ENCODE results near the gene FOXA1. TPM values are rescaled to one million over a fixed set of nuclear protein-coding genes. Genes with fewer than 3 reads are reported as not detected.

The FOXA1 gene
- total RNA-seq, 4 donors from 2014 or later = 7.4 to 24.6 (median 21.4) TPM

DNA sequence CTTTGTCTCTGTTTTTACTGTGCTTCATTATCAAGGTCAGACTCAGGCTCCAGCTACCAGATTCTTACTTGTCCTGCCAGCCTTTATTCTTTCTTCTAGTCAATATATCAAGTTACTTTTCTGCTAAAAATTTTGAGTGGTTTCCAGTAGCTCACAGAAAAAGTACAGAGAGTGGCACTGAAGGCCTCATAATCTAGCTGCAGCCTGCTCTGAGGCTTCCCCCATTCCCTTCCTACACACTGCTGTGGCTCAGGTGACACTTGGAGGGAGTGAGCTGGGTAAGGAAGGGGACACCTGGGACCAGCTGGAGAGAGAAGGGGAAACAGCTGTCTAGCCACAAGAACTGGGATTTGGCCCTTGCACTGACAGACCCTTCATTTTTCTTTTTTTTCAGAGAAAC is 25.8 kb upstream of the FOXA1 start:
- no peak for DNase-seq
- H3K9me3 ChIP-seq = peaks cover 0 to 4% (median 0%) of the 10 kb centered on the region in 4 donors
- no peak for TF ChIP-seq CTCF (IDR thresholded peaks at IDR 0.05)
- no peak for TF ChIP-seq POLR2A (IDR thresholded peaks at IDR 0.05)
- no peak overlapping the region for H3K4me3 ChIP-seq
- no peak overlapping the region for H3K27ac ChIP-seq
- H3K27me3 ChIP-seq = no peaks in the 10 kb centered on the region
- H3K36me3 ChIP-seq = no peaks in the 10 kb centered on the region
- H3K4me1 ChIP-seq = no peaks in the 10 kb centered on the region

DNA sequence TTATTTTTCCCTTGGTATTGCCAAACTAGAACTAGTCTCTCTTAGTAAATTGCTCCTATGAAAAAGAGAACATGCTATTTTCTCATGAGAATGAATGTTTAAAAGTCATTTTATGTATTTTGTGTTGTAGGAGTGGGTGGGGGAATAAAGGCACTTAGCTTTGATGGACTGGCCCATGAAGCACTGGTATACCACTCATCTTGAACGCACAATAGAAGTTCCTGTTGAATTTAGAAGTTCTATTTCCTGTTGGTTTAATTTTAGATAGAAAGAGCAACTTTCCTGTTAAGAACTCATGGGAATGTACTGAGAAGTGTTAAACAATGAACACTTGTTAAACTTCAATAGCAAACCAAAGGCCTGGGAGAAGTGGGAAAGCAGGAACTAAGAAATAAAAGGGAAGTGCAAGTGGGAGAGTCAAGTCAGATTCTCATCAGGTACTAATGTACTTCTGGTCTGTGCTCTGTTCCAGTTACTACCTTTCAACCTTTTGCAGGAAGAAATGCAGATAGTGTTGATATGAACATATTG is 23.5 kb upstream of the FOXA1 start:
- H3K4me1 ChIP-seq = no peaks in the 10 kb centered on the region
- no peaks in the 10 kb centered on the region for H3K27me3 ChIP-seq
- no peak for DNase-seq
- peaks cover 0 to 13% (median 0%) of the 10 kb centered on the region in 4 donors for H3K9me3 ChIP-seq
- no peak overlapping the region for H3K27ac ChIP-seq
- TF ChIP-seq POLR2A (IDR thresholded peaks at IDR 0.05) (no peak), CTCF (IDR thresholded peaks at IDR 0.05) (no peak)
- H3K4me3 ChIP-seq = no peak overlapping the region
- no peaks in the 10 kb centered on the region for H3K36me3 ChIP-seq

DNA sequence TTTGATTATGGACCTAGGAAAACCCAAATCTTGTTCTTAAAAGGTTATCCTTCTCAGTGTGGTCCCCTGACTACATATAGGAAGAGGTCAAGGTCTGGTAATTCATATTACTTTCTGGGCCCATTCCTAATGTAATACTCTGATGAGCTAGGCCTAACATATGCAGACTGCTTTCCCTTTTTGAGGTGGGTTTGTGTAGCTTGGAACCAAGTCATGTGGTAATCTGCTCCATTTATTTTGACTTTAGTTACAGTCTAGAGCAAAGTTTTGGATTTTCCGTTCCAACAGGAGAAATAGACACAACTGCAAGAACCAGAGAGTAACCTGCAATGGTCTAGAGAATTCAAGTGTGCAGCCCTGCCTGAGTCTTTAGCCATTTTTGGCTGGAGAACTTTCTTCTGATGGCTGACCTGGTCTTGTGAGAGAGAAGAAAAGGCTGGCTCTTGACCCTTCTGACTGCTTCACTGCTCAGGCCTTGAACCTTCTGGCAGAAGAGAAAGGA is 22.9 kb upstream of the FOXA1 start:
- DNase-seq = no peak
- no peak overlapping the region for H3K27ac ChIP-seq

GRCh38 chr14:37616853-37617252 is 21.8 kb upstream of the FOXA1 start:
- no peak for TF ChIP-seq POLR2A (IDR thresholded peaks at IDR 0.05)
- TF ChIP-seq CTCF (IDR thresholded peaks at IDR 0.05) = no peak
- Histone ChIP-seq H3K4me3 (no peak overlapping the region), H3K27ac (no peak overlapping the region), H3K36me3 (no peaks in the 10 kb centered on the region), H3K27me3 (no peaks in the 10 kb centered on the region), H3K4me1 (no peaks in the 10 kb centered on the region), H3K9me3 (peaks cover 0 to 13% (median 0%) of the 10 kb centered on the region in 4 donors)
- DNase-seq = no peak

More for the DNA sequence above, 22.9 kb upstream of the FOXA1 start:
- H3K4me3 ChIP-seq = no peak overlapping the region
- no peaks in the 10 kb centered on the region for H3K4me1 ChIP-seq
- no peaks in the 10 kb centered on the region for H3K36me3 ChIP-seq
- peaks cover 0 to 13% (median 0%) of the 10 kb centered on the region in 4 donors for H3K9me3 ChIP-seq
- no peaks in the 10 kb centered on the region for H3K27me3 ChIP-seq
- TF ChIP-seq POLR2A (IDR thresholded peaks at IDR 0.05) = no peak
- TF ChIP-seq CTCF (IDR thresholded peaks at IDR 0.05) = no peak

- H3K4me3 ChIP-seq = no peak overlapping the region
- no peaks in the 10 kb centered on the region for H3K36me3 ChIP-seq
- no peak overlapping the region for H3K27ac ChIP-seq
- TF ChIP-seq POLR2A (IDR thresholded peaks at IDR 0.05) (no peak), CTCF (IDR thresholded peaks at IDR 0.05) (no peak)
- peaks cover 0 to 15% (median 0%) of the 10 kb centered on the region in 4 donors for H3K9me3 ChIP-seq
- no peak for DNase-seq
- H3K4me1 ChIP-seq = no peaks in the 10 kb centered on the region
- H3K27me3 ChIP-seq = no peaks in the 10 kb centered on the region
Observed at GRCh38 chr14:37615582-37616289, 20.7 kb upstream of the FOXA1 start.
